NCI-H2227 treated with DMSO at 0.1 percent for 48 hours (cell line): ENCODE results near the gene OPN4.

Experiments
- DNase-seq: peaks from one replicate; lab custom pipeline; 2025; lab: John Stamatoyannopoulos, UW

The OPN4 gene

GRCh38 chr10:86699991-86700840 is 45.9 kb downstream of the OPN4 start:
- no peak for DNase-seq

- DNase-seq = no peak
Measured at GRCh38 chr10:86700851-86701617, 46.7 kb downstream of the OPN4 start.

DNA sequence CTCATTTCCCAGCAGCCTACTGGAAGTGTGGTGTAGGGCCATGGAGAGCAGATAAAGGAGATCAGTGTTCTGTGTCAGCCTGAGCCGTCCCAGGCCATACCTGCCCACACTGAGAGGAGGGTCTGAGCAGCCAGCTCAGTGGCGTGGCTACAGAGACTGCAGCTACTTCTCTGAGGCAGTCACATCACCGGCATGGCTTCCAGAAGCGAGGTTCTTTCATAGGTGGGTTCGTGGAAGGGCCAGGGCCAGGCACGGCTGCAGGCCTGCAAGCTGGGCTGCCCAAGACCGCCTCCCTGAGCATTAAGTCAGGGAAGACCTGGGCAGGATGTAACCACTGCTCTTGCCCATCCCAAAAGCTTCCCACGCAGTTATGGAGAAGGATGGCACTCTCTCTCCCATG is 48.8 kb downstream of the OPN4 start:
- no peak for DNase-seq

GRCh38 chr10:86705139-86705538 is 50.8 kb downstream of the OPN4 start:
- DNase-seq = no peak

DNA sequence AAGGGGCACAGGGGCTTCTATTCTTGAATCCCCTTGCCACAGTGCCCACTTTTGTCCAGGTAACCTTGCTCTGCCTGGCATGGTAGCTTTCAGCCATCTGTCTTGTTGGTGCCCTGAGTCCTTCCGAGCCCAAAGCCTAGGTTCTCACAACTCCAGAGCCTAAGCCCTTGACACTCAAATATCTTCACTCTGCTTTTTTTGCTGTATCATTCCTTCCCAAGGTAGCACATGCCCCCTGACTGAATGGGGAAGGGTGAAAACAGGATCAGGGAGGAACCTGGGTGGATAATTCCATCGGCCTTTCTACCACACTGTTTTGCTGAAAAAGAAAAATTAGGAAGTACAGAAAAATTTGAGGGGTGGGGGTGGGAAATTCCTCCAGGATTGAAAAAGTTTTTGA is 51.6 kb downstream of the OPN4 start:
- DNase-seq = no peak

DNA sequence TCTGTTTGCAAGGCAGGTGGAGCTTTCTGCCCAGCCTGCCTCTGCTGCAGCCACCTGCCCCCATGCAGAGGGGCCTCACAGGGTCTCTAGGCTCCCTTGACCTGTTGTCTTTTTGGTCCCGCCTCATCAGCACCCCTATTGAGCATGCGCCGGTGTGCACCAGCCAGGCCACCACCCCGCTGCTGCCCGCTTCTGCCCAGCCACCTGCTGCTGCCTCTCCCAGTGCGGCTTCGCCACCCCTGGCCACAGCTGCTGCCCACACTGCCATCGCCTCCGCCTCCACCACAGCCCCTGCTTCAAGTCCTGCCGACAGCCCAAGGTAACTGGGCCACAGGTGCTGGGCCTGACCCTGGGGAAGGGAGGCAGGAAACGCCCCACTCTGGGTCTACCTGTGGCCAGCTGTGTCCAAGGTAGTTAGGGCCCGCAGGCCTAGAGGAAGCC is 52.1 kb downstream of the OPN4 start:
- no peak for DNase-seq

- DNase-seq = no peak
Measured at GRCh38 chr10:86706977-86707376, 52.6 kb downstream of the OPN4 start.

GRCh38 chr10:86707505-86707904 is 53.2 kb downstream of the OPN4 start:
- DNase-seq = no peak

DNA sequence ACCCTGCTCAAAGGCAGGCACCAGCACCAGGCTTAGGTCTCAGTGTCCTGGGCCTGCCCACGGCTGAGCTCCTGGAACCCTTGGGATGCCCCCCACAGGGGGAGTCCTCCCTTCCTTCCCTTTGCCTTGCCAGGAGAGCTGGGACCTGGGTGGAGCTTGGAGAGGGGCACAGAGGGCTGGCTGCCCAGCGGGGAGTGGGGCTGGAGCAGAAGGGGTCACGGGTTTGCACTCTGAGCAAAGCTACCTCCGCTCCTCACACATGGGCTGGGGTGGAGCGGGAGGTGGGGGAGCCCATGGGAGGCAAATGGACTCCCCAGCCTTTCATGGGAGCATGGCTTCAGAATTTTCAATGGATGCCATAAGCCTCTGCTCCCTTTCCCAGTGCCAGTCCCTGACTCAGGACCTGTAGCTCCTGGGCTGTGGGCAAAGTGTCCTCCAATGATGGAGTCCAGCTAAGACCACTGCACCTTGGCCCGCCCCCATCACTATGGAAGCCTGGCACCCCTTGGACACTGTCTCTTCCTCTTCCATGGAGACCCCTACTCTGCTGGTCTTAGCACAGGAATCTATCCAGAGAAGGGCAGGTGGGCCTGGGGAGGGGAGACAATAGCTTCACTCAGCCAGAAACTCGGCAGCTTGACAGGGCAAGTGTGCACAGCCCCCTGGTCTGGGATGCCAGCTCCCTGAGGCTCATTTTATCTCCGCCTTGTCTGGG is 53.9 kb downstream of the OPN4 start:
- no peak for DNase-seq

GRCh38 chr10:86708783-86709380 is 54.5 kb downstream of the OPN4 start:
- DNase-seq = no peak

DNA sequence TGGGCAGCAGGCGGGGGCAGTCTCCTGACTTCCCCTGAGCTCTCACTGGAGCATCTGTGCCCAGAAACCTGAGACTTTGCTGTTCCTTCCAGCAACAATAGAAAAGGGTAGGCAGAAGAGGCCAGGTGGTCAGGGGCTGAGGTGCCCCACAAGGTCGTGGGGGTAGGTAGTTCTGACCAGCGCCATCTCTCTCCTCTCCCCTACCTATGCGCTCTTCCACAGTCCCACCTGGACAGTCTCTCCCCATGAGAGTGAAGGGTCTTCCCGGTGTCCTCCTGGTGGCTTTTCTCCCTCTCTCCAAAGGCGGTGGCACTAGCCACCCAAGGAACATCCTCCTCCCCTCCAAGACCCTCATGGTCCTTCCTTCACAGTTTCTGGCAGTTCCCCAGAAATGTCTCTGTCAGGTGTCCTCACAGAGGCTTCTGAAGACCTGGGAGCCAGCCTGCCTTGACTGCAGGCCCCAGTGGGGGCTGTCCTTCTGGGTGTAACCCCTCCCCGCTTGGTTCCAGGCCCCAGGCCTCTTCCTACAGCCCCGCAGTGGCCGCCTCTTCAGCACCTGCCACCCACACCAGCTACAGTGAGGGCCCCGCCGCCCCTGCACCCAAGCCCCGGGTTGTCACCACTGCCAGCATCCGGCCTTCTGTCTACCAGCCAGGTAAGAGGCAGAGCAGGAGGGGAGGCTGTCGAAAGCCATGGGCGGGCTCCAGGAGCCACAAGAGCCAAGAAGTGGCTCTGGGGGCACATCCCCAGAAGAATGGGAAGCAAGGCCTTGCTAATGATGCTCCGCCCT is 55.2 kb downstream of the OPN4 start:
- no peak for DNase-seq

DNA sequence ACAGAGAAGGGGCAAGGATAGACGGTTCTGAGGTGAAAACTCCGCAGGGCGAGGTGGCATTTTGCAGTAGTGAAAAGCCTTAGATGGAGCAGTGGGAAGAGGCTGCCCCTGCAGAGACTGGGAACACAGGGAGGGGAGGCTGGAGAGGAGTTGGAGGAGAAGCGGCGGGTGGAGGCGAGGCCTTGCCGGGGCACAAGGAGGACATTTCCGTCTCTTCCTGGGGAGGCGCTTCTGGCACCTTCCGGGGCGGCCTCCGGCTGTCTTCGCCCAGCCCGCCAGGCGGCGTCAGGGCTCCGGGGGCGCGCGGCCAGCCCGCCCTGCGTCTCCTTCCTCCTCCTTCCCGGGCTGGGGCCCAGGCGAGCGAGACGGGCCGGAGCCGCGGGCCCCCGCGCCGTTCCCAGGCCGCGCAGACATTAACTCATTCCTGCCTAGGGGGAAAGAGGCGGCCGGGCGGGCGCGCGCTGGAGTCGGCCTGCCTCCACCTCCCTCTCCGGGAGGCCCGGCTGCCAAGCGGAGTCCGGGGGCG is 56.7 kb downstream of the OPN4 start:
- peak; percentile 77 for DNase-seq

GRCh38 chr10:86711513-86712316 is 57.4 kb downstream of the OPN4 start:
- peak; percentile 30 for DNase-seq

DNA sequence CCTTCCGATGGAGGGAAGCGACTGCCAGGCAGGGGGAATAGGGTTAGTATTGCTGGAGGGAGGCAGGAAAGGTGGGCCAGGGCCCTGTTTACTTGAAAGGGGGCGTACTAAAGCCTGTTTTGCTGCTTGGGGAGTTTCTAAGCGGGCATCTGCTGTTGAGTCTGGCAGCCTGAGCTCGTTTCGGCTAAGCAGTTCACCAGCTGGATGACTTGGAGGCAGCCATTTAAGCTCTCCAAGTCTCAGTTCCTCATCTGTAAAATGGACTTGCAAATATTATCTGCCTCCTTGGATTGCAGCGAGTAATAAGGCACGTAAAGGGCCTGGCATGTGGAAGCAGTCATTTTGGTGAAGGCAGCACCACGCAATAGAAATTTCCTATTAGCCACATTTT is 58.0 kb downstream of the OPN4 start:
- DNase-seq = peak; percentile 27

GRCh38 chr10:86715156-86715795 is 60.9 kb downstream of the OPN4 start:
- no peak for DNase-seq

- DNase-seq = no peak
Measured at GRCh38 chr10:86715836-86716235, 61.5 kb downstream of the OPN4 start.
